ENCODE results near the gene SPATA46.

The SPATA46 gene

GRCh38 chr1:162367073-162367472 is 9.6 kb downstream of the SPATA46 start:
- Histone ChIP-seq H3K27ac (ENCODE audit: extremely low read depth, low read depth, low read length) (no peak overlapping the region), H3K9me3 (ENCODE audit: control insufficient read depth, insufficient read depth, low read depth, low read length) (no peaks in the 10 kb centered on the region), H3K4me3 (ENCODE audit: low read depth, low read length) (no peak overlapping the region), H3K4me1 (ENCODE audit: control insufficient read depth, insufficient read depth, low read length) (no peaks in the 10 kb centered on the region), H3K36me3 (ENCODE audit: control insufficient read depth in 2 of 2, insufficient read depth in 1 of 2, low read length in 2 of 2) (peaks cover 0 to 4% of the 10 kb centered on the region in 2 experiments; a peak in 2 of 3 replicates)
- ChIA-PET POLR2A (interaction anchor here (1.4 kb wide), 1 partner anchor 11 kb away, joined by 3 read pairs; no protein-coding TSS in a partner anchor), CTCF (interaction anchor here (3.8 kb wide), 1 partner anchor 9 kb away, joined by 17 read pairs; no protein-coding TSS in a partner anchor)
- TF ChIP-seq ZNF449 (tag by site-specific recombination; IDR thresholded peaks at IDR 0.05) (no peak), ZNF311 (tag by site-specific recombination; IDR thresholded peaks at IDR 0.05; ENCODE audit: borderline replicate concordance) (no peak), YY1 (tag by site-specific recombination; IDR thresholded peaks at IDR 0.05) (no peak), BCL11A (tag by site-specific recombination; IDR thresholded peaks at IDR 0.05; ENCODE audit: low read depth) (no peak), ZNF324 (tag by site-specific recombination; IDR thresholded peaks at IDR 0.05) (no peak), ZNF791 (tag by site-specific recombination; IDR thresholded peaks at IDR 0.05) (no peak), ZFP41 (tag by site-specific recombination; IDR thresholded peaks at IDR 0.05; ENCODE audit: borderline replicate concordance) (no peak), RBAK (tag by site-specific recombination; IDR thresholded peaks at IDR 0.05) (no peak), ZNF341 (tag by site-specific recombination; IDR thresholded peaks at IDR 0.05; ENCODE audit: low read depth) (no peak), ZNF24 (tag by site-specific recombination; IDR thresholded peaks at IDR 0.05) (no peak), GLIS2 (tag by site-specific recombination; IDR thresholded peaks at IDR 0.05) (no peak), ZNF394 (tag by site-specific recombination; IDR thresholded peaks at IDR 0.05; ENCODE audit: borderline replicate concordance) (no peak), ZNF473 (tag by site-specific recombination; IDR thresholded peaks at IDR 0.05) (no peak), TCF7L2 (IDR thresholded peaks at IDR 0.05; ENCODE audit: borderline replicate concordance, low read depth, low read length) (no peak), ZNF610 (tag by site-specific recombination; IDR thresholded peaks at IDR 0.05; ENCODE audit: borderline replicate concordance) (no peak), ZNF623 (tag by site-specific recombination; IDR thresholded peaks at IDR 0.05) (no peak)

DNA sequence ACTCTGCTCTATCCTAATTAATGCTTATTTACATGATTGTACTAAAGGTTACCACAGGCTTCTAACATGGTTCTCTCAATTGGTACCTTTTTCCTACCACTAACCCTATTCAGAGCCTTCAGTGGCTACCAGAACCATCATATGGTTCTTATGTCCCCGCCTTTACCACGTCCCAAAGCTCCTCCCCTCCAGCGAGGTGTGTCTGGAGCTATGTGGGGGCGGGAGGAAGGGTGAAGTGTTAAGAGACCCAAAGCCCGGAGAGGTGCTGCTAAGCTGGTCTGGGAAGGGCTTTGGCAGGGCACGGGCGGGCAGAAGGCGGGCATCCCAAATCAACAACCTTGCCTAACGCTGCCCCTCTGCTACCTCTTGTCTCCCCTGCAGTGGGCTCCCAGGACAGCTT is 10.0 kb downstream of the SPATA46 start:
- ChIA-PET POLR2A (interaction anchor here (1.4 kb wide), 1 partner anchor 11 kb away, joined by 3 read pairs; no protein-coding TSS in a partner anchor), CTCF (interaction anchor here (3.8 kb wide), 1 partner anchor 9 kb away, joined by 17 read pairs; no protein-coding TSS in a partner anchor)
- H3K27ac ChIP-seq (ENCODE audit: extremely low read depth, low read depth, low read length) = no peak overlapping the region

GRCh38 chr1:162366149-162366548 is 10.5 kb downstream of the SPATA46 start:
- POLR2A ChIA-PET = interaction anchor here (1.4 kb wide), 1 partner anchor 10 kb away, joined by 3 read pairs; no protein-coding TSS in a partner anchor
- CTCF ChIA-PET = interaction anchor here (0.7 to 3.8 kb wide), 2 partner anchors 8 to 25 kb away, joined by 5 to 17 read pairs; no protein-coding TSS in a partner anchor
- no peak overlapping the region for H3K27ac ChIP-seq (ENCODE audit: extremely low read depth, low read depth, low read length)
- TF ChIP-seq ZNF558 (tag by site-specific recombination; IDR thresholded peaks at IDR 0.05) (no peak), ZNF670 (tag by site-specific recombination; IDR thresholded peaks at IDR 0.05; ENCODE audit: low read depth) (no peak), ZNF664 (tag by site-specific recombination; IDR thresholded peaks at IDR 0.05) (no peak), REST (tag by site-specific recombination; IDR thresholded peaks at IDR 0.05) (no peak), ZNF544 (tag by site-specific recombination; IDR thresholded peaks at IDR 0.05) (no peak), ZNF138 (tag by site-specific recombination; IDR thresholded peaks at IDR 0.05; ENCODE audit: borderline replicate concordance) (no peak), ZFHX2 (tag by site-specific recombination; conservative IDR thresholded peaks at IDR 0.05) (peak; percentile 43), ZNF792 (tag by site-specific recombination; IDR thresholded peaks at IDR 0.05) (no peak)
- no peak overlapping the region for H3K4me3 ChIP-seq (ENCODE audit: low read depth, low read length)
- H3K4me1 ChIP-seq (ENCODE audit: control insufficient read depth, insufficient read depth, low read length) = no peaks in the 10 kb centered on the region
- no peaks in the 10 kb centered on the region for H3K9me3 ChIP-seq (ENCODE audit: control insufficient read depth, insufficient read depth, low read depth, low read length)
- H3K36me3 ChIP-seq (ENCODE audit: control insufficient read depth in 2 of 2, insufficient read depth in 1 of 2, low read length in 2 of 2) = peaks cover 0 to 4% of the 10 kb centered on the region in 2 experiments; a peak in 2 of 3 replicates

More for the DNA sequence above, 10.0 kb downstream of the SPATA46 start:
- Histone ChIP-seq H3K4me3 (ENCODE audit: low read depth, low read length) (no peak overlapping the region), H3K4me1 (ENCODE audit: control insufficient read depth, insufficient read depth, low read length) (no peaks in the 10 kb centered on the region), H3K36me3 (ENCODE audit: control insufficient read depth in 2 of 2, insufficient read depth in 1 of 2, low read length in 2 of 2) (peaks cover 0 to 4% of the 10 kb centered on the region in 2 experiments; a peak in 2 of 3 replicates), H3K9me3 (ENCODE audit: control insufficient read depth, insufficient read depth, low read depth, low read length) (no peaks in the 10 kb centered on the region)
- TF ChIP-seq ZNF138 (tag by site-specific recombination; IDR thresholded peaks at IDR 0.05; ENCODE audit: borderline replicate concordance) = no peak
- TF ChIP-seq ZNF292 (tag by site-specific recombination; IDR thresholded peaks at IDR 0.05; ENCODE audit: borderline replicate concordance, low read depth) = no peak
- no peak for TF ChIP-seq ZNF521 (tag by site-specific recombination; IDR thresholded peaks at IDR 0.05)
- no peak for TF ChIP-seq ZNF211 (tag by site-specific recombination; IDR thresholded peaks at IDR 0.05; ENCODE audit: low read depth)

Measured in HEK293 (cell line).